ENCODE results near the gene PLEKHG4B. TPM values are rescaled to one million over a fixed set of nuclear protein-coding genes. Genes with fewer than 3 reads are reported as not detected.
A peak's percentile ranks its signal among the peaks of the same experiment; 100 is the strongest.

The PLEKHG4B gene
- total and polyA plus RNA-seq, 2 of the 8 experiments (the other 6 are each of a cell fraction or from before 2014, with no cell fraction given): 31.1 to 43.6 TPM

GRCh38 chr5:188488-189481, 96.8 kb downstream of the PLEKHG4B start:
- H3K27me3 ChIP-seq (replicated peaks in 1 of 4; ENCODE audit: control insufficient read depth in 3 of 4, extremely low read depth in 1 of 4, insufficient read depth in 3 of 4, low read length in 3 of 4): no peaks in the 10 kb centered on the region
- no peaks in the 10 kb centered on the region for H3K36me3 ChIP-seq (ENCODE audit: control insufficient read depth in 2 of 4, insufficient read depth in 4 of 4, low read length in 3 of 4)
- H3K18ac ChIP-seq (ENCODE audit: extremely low read depth, low read length): no peak overlapping the region
- H3K23me2 ChIP-seq (ENCODE audit: low read depth, low read length): no peaks in the 10 kb centered on the region
- WGBS, 2 experiments (ENCODE audit: extremely low coverage in 1 of 2, insufficient coverage in 1 of 2, insufficient read length in 1 of 2, insufficient replicate concordance in 2 of 2, low coverage in 1 of 2, low lambda C conversion rate in 2 of 2, missing lambda C conversion rate in 1 of 2): 45% methylated on average over 37 of the region's 37 CpGs; no CpG with 5 or more reads in 1 of the 2 experiments
- peaks cover 3 to 12% of the 10 kb centered on the region in 2 experiments for H4K20me1 ChIP-seq (replicated peaks in 1 of 2; ENCODE audit: control insufficient read depth in 1 of 2, insufficient read depth in 2 of 2, low read length in 2 of 2)
- no peak overlapping the region for H3K27ac ChIP-seq (ENCODE audit: low read depth, low read length)
- H4K5ac ChIP-seq (ENCODE audit: insufficient read length, low read depth, low read length): no peak overlapping the region
- H4K91ac ChIP-seq (replicated peaks; ENCODE audit: insufficient read length, low read length): no peak overlapping the region
- no peaks in the 10 kb centered on the region for H3K79me2 ChIP-seq (ENCODE audit: control insufficient read depth in 1 of 2, insufficient read depth in 2 of 2, low read length in 2 of 2)
- H3K9ac ChIP-seq (replicated peaks in 1 of 4; ENCODE audit: extremely low read depth in 1 of 4, low read depth in 3 of 4, low read length in 3 of 4): no peak overlapping the region
- no peak overlapping the region for H2AK5ac ChIP-seq (ENCODE audit: low read depth, low read length)
- peak; percentile 85 for FAIRE-seq
- no peak overlapping the region for H2BK5ac ChIP-seq (ENCODE audit: low read depth, low read length)
- H3K4ac ChIP-seq (replicated peaks; ENCODE audit: insufficient read length, low read depth, low read length): peak overlapping the region; percentile 53
- POLR2A ChIA-PET (ENCODE audit: partially characterized antibody): interaction anchor here (0.8 to 1.1 kb wide), 4 partner anchors 25 to 87 kb away, joined by 3 to 4 read pairs (median 3); partner anchors contain the start of genes CCDC127 and SDHA
- no peak overlapping the region for H3K4me2 ChIP-seq (ENCODE audit: insufficient read depth in 1 of 2, low read depth in 2 of 2, low read length in 2 of 2)
- H2BK20ac ChIP-seq (ENCODE audit: low read length): no peak overlapping the region
- H3K56ac ChIP-seq (replicated peaks; ENCODE audit: insufficient read length, low read depth, low read length): no peak overlapping the region
- H3K14ac ChIP-seq (ENCODE audit: insufficient read length): no peak overlapping the region
- DNase-seq (ENCODE audit: low read depth in 1 of 2, low spot score in 2 of 2): peak; percentile 76 to 97
- peak overlapping the region; percentile 25; the same call in 1 of the 2 replicates for H2BK15ac ChIP-seq (ENCODE audit: low read length)
- H3K23ac ChIP-seq (ENCODE audit: insufficient read length): no peak overlapping the region
- no peak overlapping the region for H2AFZ ChIP-seq (ENCODE audit: low read length)
- peak overlapping the region; percentile 39; the same call in 1 of the 2 replicates for H2BK12ac ChIP-seq (ENCODE audit: low read depth, low read length)
- no peaks in the 10 kb centered on the region for H3K9me3 ChIP-seq (ENCODE audit: insufficient read depth in 2 of 2, low read depth in 1 of 2, low read length in 1 of 2)
- peak overlapping the region; percentile 64 for H2BK120ac ChIP-seq (replicated peaks; ENCODE audit: low read depth, low read length)
- peak overlapping the region; percentile 63 for H4K8ac ChIP-seq (ENCODE audit: extremely low read depth, insufficient read depth, low read length)
- peaks cover 0 to 12% (median 9%) of the 10 kb centered on the region in 4 experiments; a peak in 5 of 7 replicates for H3K4me1 ChIP-seq (replicated peaks in 1 of 4; ENCODE audit: control insufficient read depth in 3 of 4, insufficient read depth in 4 of 4, low read length in 3 of 4)
- CTCF ChIA-PET (ENCODE audit: partially characterized antibody): interaction anchor here (0.6 to 2.5 kb wide), 33 partner anchors 10 to 321 kb away, joined by 3 to 18 read pairs (median 4); partner anchors contain the start of genes CCDC127 and SDHA
- H3K79me1 ChIP-seq (ENCODE audit: low read depth, low read length): no peaks in the 10 kb centered on the region; the same call in 1 of the 2 replicates
- no peak overlapping the region for H3K4me3 ChIP-seq (ENCODE audit: extremely low read depth in 1 of 4, insufficient read depth in 2 of 4, low read depth in 3 of 4, low read length in 4 of 4)
- TF ChIP-seq BCL11A (IDR thresholded peaks at IDR 0.05; ENCODE audit: low read depth in 2 of 2, low read length in 2 of 2): no peak
